ENCODE results near the gene FILIP1L. TPM values are rescaled to one million over a fixed set of nuclear protein-coding genes. Genes with fewer than 3 reads are reported as not detected.

Gene FILIP1L
- total and polyA plus RNA-seq, 2 of the 13 experiments (the other 11 are each of a cell fraction or from before 2014, with no cell fraction given) = 8.1 to 187 TPM

DNA sequence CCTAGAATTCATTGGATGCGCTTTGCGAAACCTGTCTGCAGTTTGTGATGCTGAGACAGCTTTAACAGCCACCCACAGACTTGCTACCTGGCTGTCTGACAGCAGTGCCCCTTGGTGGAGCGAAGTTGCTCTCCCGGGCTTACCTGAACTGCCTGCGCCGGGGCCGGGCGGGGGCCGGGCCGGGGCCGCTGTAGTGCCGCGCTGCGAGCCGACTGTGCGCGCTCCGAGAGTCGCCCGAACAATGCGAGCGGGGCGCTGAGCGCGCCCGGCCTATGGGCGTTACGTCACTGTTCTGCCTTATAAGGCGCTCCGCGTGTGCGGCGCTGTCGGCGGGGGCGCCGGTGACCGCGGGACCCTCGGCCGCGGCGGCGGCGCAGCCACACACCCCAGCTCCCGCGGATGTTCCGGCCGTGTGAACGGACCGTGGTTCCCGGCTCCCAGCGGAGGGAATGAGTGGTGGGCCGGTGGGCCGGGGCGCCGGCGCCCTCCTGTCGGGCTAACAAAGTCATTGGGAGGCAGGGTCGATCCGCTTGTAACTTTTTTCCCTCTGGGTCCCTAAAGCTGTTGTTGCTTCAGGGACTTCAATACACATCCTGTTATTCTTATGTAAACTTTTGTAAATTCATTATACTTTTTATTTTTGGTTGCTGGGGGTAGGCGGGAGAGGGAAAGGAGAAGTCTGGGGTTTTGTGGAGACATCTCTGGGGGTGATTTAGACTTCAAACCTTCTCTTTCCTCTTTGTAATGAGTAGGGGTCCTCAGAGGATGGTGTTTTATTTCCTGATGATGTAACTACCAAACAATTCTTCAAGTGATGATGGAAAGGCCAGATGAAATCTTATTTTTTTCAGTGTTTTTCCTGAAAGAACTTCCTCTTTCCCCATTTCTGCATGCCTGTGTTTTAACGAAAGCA lies 238.1 kb downstream of the FILIP1L start (continued):
- TF ChIP-seq ZBTB44 (CRISPR knock-in tag; IDR thresholded peaks at IDR 0.05) = peak; percentile 77
- TF ChIP-seq SALL2 (CRISPR knock-in tag; IDR thresholded peaks at IDR 0.05) = peak; percentile 91
- TF ChIP-seq HCFC1 (IDR thresholded peaks at IDR 0.05; ENCODE audit: low read depth, low read length) = 0 out of 2 replicates have a peak, but pooled peaks have one; percentile 14
- TF ChIP-seq ATF3 (CRISPR knock-in tag; IDR thresholded peaks at IDR 0.05) = 0 out of 2 replicates have a peak, but pooled peaks have one; percentile 53
- peak; percentile 87; the same call in 1 of the 2 replicates for TF ChIP-seq ZNF615 (CRISPR knock-in tag; IDR thresholded peaks at IDR 0.05; ENCODE audit: borderline replicate concordance)
- 0 out of 2 replicates have a peak, but pooled peaks have one; percentile 38 for TF ChIP-seq ZNF205 (CRISPR knock-in tag; IDR thresholded peaks at IDR 0.05)
- no peak for TF ChIP-seq GPN1 (CRISPR knock-in tag; IDR thresholded peaks at IDR 0.05; ENCODE audit: borderline replicate concordance)
- TF ChIP-seq ZNF564 (CRISPR knock-in tag; IDR thresholded peaks at IDR 0.05) = peak; percentile 76
- TF ChIP-seq ZNF703 (CRISPR knock-in tag; IDR thresholded peaks at IDR 0.05; ENCODE audit: borderline replicate concordance) = no peak; the same call in 1 of the 2 replicates
- TF ChIP-seq TRIM24 (CRISPR knock-in tag; IDR thresholded peaks at IDR 0.05) = no peak
- peak; percentile 96; the same call in 1 of the 2 replicates for TF ChIP-seq NFKB2 (CRISPR knock-in tag; IDR thresholded peaks at IDR 0.05; ENCODE audit: borderline replicate concordance)
- 0 out of 2 replicates have a peak, but pooled peaks have one; percentile 40 for TF ChIP-seq KIAA2018 (CRISPR knock-in tag; IDR thresholded peaks at IDR 0.05; ENCODE audit: borderline replicate concordance)
- TF ChIP-seq LRRFIP1 (CRISPR knock-in tag; conservative IDR thresholded peaks at IDR 0.05) = no peak

All from HepG2 (cell line).